ENCODE measurements around the gene PSMA7.

PSMA7 gene

DNA sequence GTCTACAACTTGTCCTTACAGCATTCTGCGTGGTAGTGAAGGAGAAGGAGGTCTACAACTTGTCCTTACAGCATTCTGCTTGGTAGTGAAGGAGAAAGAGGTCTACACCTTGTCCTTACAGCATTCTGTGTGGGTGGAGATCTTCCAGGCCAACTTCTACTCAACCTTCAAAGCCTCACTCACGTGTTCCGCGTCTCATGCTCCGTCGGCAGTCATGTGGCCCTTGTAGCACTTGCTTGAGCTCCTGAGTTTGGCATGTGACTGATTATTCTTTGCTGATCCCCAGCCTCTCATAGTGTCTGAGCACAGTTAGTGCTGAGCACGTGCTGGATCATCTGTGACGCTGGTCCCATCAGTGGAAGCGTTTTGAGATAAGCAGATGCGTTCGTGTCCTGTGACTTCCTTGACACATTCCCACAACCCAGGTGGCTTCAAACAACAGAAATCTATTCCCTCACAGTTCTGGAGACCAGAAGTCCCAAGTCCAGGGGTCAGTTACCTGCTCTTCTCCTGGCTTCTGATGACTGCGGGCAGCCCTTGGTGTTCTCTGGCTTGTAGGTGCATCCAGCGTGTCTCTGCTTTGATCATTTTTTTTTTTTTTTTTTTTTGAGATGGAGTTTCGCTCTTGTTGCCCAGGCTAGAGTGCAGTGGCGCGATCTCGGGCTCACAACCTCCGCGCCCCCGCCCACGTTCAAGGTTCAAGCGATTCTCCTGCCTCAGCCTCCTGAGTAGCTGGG lies 3.0 kb upstream of the PSMA7 start:
- Histone ChIP-seq H3K27ac (ENCODE audit: poor library complexity, severe bottlenecking) (no peak overlapping the region), H3K27me3 (ENCODE audit: insufficient read depth, poor library complexity, severe bottlenecking) (no peaks in the 10 kb centered on the region), H3K4me1 (ENCODE audit: insufficient read depth, poor library complexity, severe bottlenecking) (peaks cover 28% of the 10 kb centered on the region), H3K36me3 (ENCODE audit: low read depth) (peaks cover 18% of the 10 kb centered on the region), H3K9me3 (ENCODE audit: severe bottlenecking) (no peaks in the 10 kb centered on the region), H3K4me3 (ENCODE audit: severe bottlenecking) (no peak overlapping the region)
- TF ChIP-seq CTCF (IDR thresholded peaks at IDR 0.05; ENCODE audit: poor library complexity, severe bottlenecking), result no peak
- no peak for ATAC-seq (ENCODE audit: low read depth)
- DNase-seq (ENCODE audit: low spot score), result no peak

- Histone ChIP-seq H3K4me1 (ENCODE audit: insufficient read depth, poor library complexity, severe bottlenecking) (peaks cover 28% of the 10 kb centered on the region), H3K27ac (ENCODE audit: poor library complexity, severe bottlenecking) (no peak overlapping the region), H3K9me3 (ENCODE audit: severe bottlenecking) (no peaks in the 10 kb centered on the region), H3K4me3 (ENCODE audit: severe bottlenecking) (no peak overlapping the region), H3K27me3 (ENCODE audit: insufficient read depth, poor library complexity, severe bottlenecking) (no peaks in the 10 kb centered on the region), H3K36me3 (ENCODE audit: low read depth) (peaks cover 24% of the 10 kb centered on the region)
- no peak for TF ChIP-seq CTCF (IDR thresholded peaks at IDR 0.05; ENCODE audit: poor library complexity, severe bottlenecking)
- DNase-seq (ENCODE audit: low spot score) (no peak), ATAC-seq (ENCODE audit: low read depth) (no peak)
Observed at GRCh38 chr20:62145688-62146018, 2.5 kb upstream of the PSMA7 start.

GRCh38 chr20:62143957-62144825 lies 997 bp upstream of the PSMA7 start:
- no peaks in the 10 kb centered on the region for H3K9me3 ChIP-seq (ENCODE audit: severe bottlenecking)
- H3K27ac ChIP-seq (ENCODE audit: poor library complexity, severe bottlenecking), result peak overlapping the region; percentile 76
- peak overlapping the region; percentile 96 for H3K4me3 ChIP-seq (ENCODE audit: severe bottlenecking)
- DNase-seq (ENCODE audit: low spot score) (peak; percentile 91), ATAC-seq (ENCODE audit: low read depth) (peak; percentile 62)
- TF ChIP-seq CTCF (IDR thresholded peaks at IDR 0.05; ENCODE audit: poor library complexity, severe bottlenecking), result peak; percentile 26
- peaks cover 38% of the 10 kb centered on the region for H3K36me3 ChIP-seq (ENCODE audit: low read depth)
- H3K27me3 ChIP-seq (ENCODE audit: insufficient read depth, poor library complexity, severe bottlenecking), result no peaks in the 10 kb centered on the region
- peaks cover 16% of the 10 kb centered on the region for H3K4me1 ChIP-seq (ENCODE audit: insufficient read depth, poor library complexity, severe bottlenecking)

DNA sequence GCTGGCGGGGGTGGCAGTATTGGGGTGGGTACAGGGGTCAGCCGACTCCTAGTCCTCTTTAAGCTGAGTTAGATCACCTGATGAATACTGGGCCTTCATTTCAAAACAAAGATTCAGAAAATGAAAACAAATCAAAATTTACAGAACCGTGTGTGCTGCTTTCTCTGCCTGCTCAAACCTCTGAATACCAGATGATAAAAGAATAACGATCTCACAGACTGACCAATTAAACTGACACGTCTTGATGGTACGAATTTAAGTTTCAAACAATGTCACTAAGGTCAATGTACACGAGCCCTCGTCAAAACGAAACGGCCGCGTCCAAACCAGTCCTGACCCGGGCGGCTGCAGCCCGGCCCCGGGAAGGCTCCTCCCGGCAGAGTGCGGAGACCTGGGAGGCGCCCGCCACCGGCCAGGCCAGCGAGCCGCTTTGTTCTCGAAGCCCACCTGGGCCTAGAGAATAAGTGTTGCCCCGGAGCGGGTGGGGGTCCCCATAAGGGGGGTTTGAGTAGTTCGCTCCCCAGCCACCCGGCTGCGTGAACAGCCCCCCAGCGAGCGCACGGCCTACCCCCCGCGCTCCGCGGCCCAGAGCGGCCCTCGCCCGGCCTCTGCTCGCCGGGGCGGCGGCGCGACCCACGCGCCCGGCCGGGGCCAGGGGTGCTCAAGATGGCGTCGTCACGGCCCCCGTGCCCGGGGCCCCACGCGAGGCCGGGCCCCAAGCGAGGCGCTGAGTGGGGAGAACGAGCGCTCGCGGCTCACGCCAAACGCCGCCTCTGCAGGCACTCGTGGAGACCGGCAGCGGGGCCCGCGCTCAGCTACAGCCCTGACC lies 728 bp downstream of the PSMA7 start:
- Histone ChIP-seq H3K36me3 (ENCODE audit: low read depth) (peaks cover 55% of the 10 kb centered on the region), H3K27ac (ENCODE audit: poor library complexity, severe bottlenecking) (peak overlapping the region; percentile 76), H3K27me3 (ENCODE audit: insufficient read depth, poor library complexity, severe bottlenecking) (no peaks in the 10 kb centered on the region), H3K9me3 (ENCODE audit: severe bottlenecking) (no peaks in the 10 kb centered on the region), H3K4me3 (ENCODE audit: severe bottlenecking) (peak overlapping the region; percentile 96), H3K4me1 (ENCODE audit: insufficient read depth, poor library complexity, severe bottlenecking) (peaks cover 14% of the 10 kb centered on the region)
- DNase-seq (ENCODE audit: low spot score) (no peak), ATAC-seq (ENCODE audit: low read depth) (0 out of 3 replicates have a peak, but pooled peaks have one; percentile 10)
- TF ChIP-seq CTCF (IDR thresholded peaks at IDR 0.05; ENCODE audit: poor library complexity, severe bottlenecking), result no peak

All from RWPE2 (cell line).